OCI-LY3 (cell line): ENCODE data around the gene GRIK4.

Experiments
- H2AFZ ChIP-seq: fragments of 200-600, 300-600 bp; shearing (Covaris generic); 2 replicates; pipeline ENCODE4 v1.6.0; 2014; ENCODE audit warnings: antibody characterized with exemption, low read depth, low read length
- H3K27ac ChIP-seq: fragments of 200-600, 300-600 bp; sonication (generic); 2 replicates; pipeline ENCODE4 v1.5.1; 2014; ENCODE audit warnings: mild to moderate bottlenecking, low read length, moderate library complexity, mixed read lengths
- H3K27me3 ChIP-seq: fragments of 200-600, 300-600 bp; sonication (generic); 2 replicates; pipeline ENCODE4 v1.6.1; 2014; ENCODE audit warnings: low read depth, low read length, mixed read lengths
- H3K36me3 ChIP-seq: fragments of 200-600, 300-600 bp; sonication (generic); replicated peaks from 2 replicates; pipeline ENCODE3; 2014; ENCODE audit warnings: low read depth, low read length, mixed read lengths
- H3K4me1 ChIP-seq: fragments of 300-600, 200-600 bp; sonication (generic); 2 replicates; pipeline ENCODE4 v1.6.1; 2014; ENCODE audit warnings: low read length, mixed read lengths
- H3K4me2 ChIP-seq: fragments of 200-600, 300-600 bp; sonication (generic); 2 replicates; pipeline ENCODE4 v1.6.1; 2014; ENCODE audit warnings: low read length, mixed read lengths
- H3K4me3 ChIP-seq: fragments of 300-600, 200-600 bp; sonication (generic); 2 replicates; pipeline ENCODE4 v1.5.1; 2014; ENCODE audit warnings: antibody characterized with exemption, mild to moderate bottlenecking, low read length, moderate library complexity
- H3K79me2 ChIP-seq: fragments of 300-600, 200-600 bp; shearing (Covaris generic); 2 replicates; pipeline ENCODE4 v1.6.1; 2014; ENCODE audit warnings: mild to moderate bottlenecking, low read length, mixed read lengths
- H3K9ac ChIP-seq: fragments of 300-600, 200-600 bp; shearing (Covaris generic); 2 replicates; pipeline ENCODE4 v1.6.0; 2014; ENCODE audit warnings: mild to moderate bottlenecking, low read length, moderate library complexity
- H3K9me3 ChIP-seq: fragments of 200-600, 300-600 bp; shearing (Covaris generic); 2 replicates; pipeline ENCODE4 v1.6.1; 2014; ENCODE audit warnings: low read length, mixed read lengths; ENCODE audit not compliant: insufficient read depth
- H4K20me1 ChIP-seq: fragments of 200-600, 300-600 bp; sonication (generic); 2 replicates; pipeline ENCODE4 v1.6.1; 2016; ENCODE audit warnings: low read length, mixed read lengths; ENCODE audit not compliant: insufficient read depth
- EZH2phosphoT487 ChIP-seq: fragments of 200-600 bp; shearing (Covaris generic); IDR thresholded peaks from 2 replicates; pipeline ENCODE4 v1.6.1; 2018; ENCODE audit warnings: antibody characterized with exemption, mixed run types, low read depth
- TF ChIP-seq, protein P1 (sequence below): fragments of 200-600, 300-600 bp; sonication (generic); IDR thresholded peaks from 2 replicates; pipeline ENCODE4 v1.5.1; 2014; ENCODE audit warnings: antibody characterized with exemption, low read length, low read depth

GRIK4 gene

DNA sequence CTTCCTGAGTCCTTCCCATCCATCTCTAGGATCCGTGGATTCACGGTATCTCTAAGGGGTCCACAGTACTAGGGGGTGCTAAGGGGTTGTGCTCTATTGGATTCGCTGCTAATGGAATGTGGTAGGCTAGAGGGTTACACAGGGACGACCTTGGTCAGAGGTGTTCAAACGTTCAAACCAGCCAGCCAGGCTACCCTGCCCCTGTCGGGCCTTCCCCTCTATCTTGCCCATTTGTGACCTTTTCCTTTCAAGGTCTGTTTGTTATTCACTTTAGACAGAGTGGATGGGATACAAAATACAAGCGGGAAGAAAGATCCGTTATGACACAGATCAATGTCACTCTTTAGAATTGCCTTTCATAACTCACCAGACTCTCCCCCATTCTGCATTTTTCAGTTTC lies 306.5 kb downstream of the GRIK4 start:
- Histone ChIP-seq H3K4me2 (no peak overlapping the region), H3K27ac (no peak overlapping the region), H3K27me3 (peaks cover 43% of the 10 kb centered on the region), H3K9me3 (no peaks in the 10 kb centered on the region), H3K9ac (no peak overlapping the region), H2AFZ (no peak overlapping the region), H3K79me2 (no peaks in the 10 kb centered on the region), H3K36me3 (no peaks in the 10 kb centered on the region), H3K4me3 (no peak overlapping the region), H3K4me1 (peaks cover 9% of the 10 kb centered on the region), H4K20me1 (no peaks in the 10 kb centered on the region)
- TF ChIP-seq, protein P1, sequence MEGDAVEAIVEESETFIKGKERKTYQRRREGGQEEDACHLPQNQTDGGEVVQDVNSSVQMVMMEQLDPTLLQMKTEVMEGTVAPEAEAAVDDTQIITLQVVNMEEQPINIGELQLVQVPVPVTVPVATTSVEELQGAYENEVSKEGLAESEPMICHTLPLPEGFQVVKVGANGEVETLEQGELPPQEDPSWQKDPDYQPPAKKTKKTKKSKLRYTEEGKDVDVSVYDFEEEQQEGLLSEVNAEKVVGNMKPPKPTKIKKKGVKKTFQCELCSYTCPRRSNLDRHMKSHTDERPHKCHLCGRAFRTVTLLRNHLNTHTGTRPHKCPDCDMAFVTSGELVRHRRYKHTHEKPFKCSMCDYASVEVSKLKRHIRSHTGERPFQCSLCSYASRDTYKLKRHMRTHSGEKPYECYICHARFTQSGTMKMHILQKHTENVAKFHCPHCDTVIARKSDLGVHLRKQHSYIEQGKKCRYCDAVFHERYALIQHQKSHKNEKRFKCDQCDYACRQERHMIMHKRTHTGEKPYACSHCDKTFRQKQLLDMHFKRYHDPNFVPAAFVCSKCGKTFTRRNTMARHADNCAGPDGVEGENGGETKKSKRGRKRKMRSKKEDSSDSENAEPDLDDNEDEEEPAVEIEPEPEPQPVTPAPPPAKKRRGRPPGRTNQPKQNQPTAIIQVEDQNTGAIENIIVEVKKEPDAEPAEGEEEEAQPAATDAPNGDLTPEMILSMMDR: no peak
- no peak for TF ChIP-seq EZH2phosphoT487

DNA sequence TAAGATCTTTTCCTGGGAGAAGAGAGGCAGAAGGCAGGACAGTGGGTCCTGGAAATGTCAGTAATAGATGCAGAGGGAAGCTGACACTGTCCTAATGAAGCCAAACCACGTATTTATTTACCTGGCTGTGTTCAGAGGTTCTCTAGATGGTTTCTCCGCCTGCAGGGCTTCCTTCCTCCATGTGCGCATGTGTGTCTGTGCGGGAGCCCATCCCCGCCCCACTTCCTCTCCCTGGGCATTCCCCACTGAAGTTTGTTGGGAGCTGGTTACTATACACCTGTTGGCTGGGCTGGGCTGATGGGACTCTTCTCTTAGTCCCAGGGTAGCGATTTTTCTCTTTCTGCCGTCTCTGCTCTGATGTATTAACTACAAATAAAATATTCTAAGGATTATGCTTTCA lies 307.5 kb downstream of the GRIK4 start:
- H3K27me3 ChIP-seq: peaks cover 48% of the 10 kb centered on the region
- peak overlapping the region; percentile 58 for H3K4me3 ChIP-seq
- H4K20me1 ChIP-seq: no peaks in the 10 kb centered on the region
- H3K9me3 ChIP-seq: no peaks in the 10 kb centered on the region
- peak overlapping the region; percentile 92 for H2AFZ ChIP-seq
- TF ChIP-seq EZH2phosphoT487: no peak
- TF ChIP-seq, protein P1: no peak
- H3K4me2 ChIP-seq: peak overlapping the region; percentile 67
- no peak overlapping the region for H3K27ac ChIP-seq
- H3K36me3 ChIP-seq: no peaks in the 10 kb centered on the region
- no peaks in the 10 kb centered on the region for H3K79me2 ChIP-seq
- peaks cover 9% of the 10 kb centered on the region for H3K4me1 ChIP-seq
- 0 out of 2 replicates have a peak overlapping the region, but pooled peaks have one; percentile 18 for H3K9ac ChIP-seq

- no peaks in the 10 kb centered on the region for H3K9me3 ChIP-seq
Measured at GRCh38 chr11:120819437-120820365, 308.2 kb downstream of the GRIK4 start.

DNA sequence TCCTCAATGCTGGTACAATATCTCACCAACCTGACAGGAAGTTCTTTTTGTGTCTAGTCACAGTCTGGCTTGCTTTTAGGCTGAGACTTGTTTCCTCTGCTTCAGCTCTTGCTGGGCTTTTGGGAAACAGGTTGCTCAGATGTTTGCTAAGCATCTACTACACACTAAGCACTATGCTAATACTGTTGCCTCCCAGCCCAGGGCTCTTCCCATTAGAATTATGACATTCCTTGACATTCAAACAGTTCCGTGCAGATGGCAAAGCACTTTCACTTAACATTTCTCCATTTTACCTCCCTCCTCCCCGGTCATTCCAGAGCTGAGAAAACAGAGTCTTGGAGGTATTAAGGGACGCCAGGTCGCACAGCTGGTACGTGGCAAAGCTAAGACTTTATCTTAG lies 311.6 kb downstream of the GRIK4 start:
- Histone ChIP-seq H3K79me2 (no peaks in the 10 kb centered on the region), H4K20me1 (no peaks in the 10 kb centered on the region), H3K27me3 (peaks cover 40% of the 10 kb centered on the region), H3K36me3 (no peaks in the 10 kb centered on the region), H2AFZ (no peak overlapping the region), H3K4me1 (peaks cover 9% of the 10 kb centered on the region), H3K9ac (no peak overlapping the region), H3K9me3 (no peaks in the 10 kb centered on the region), H3K4me2 (no peak overlapping the region), H3K4me3 (no peak overlapping the region), H3K27ac (no peak overlapping the region)
- TF ChIP-seq EZH2phosphoT487: no peak
- TF ChIP-seq, protein P1: no peak

More at GRCh38 chr11:120819437-120820365, 308.2 kb downstream of the GRIK4 start:
- peaks cover 48% of the 10 kb centered on the region for H3K27me3 ChIP-seq
- H3K36me3 ChIP-seq: no peaks in the 10 kb centered on the region
- H4K20me1 ChIP-seq: no peaks in the 10 kb centered on the region
- H3K4me2 ChIP-seq: peak overlapping the region; percentile 67
- TF ChIP-seq, protein P1: no peak
- no peak for TF ChIP-seq EZH2phosphoT487
- no peak overlapping the region for H2AFZ ChIP-seq
- peaks cover 9% of the 10 kb centered on the region for H3K4me1 ChIP-seq
- H3K27ac ChIP-seq: no peak overlapping the region
- no peak overlapping the region for H3K9ac ChIP-seq
- no peaks in the 10 kb centered on the region for H3K79me2 ChIP-seq
- peak overlapping the region; percentile 58 for H3K4me3 ChIP-seq
